PFSK-1 (cell line): Measurements from ENCODE around the gene ICA1.

Experiments used
- FOXP2 ChIP-seq: optimal IDR thresholded peaks from 2 replicates; pipeline ENCODE3; 2011; ENCODE audit warnings: borderline replicate concordance, control low read depth, inconsistent platforms; ENCODE audit not compliant: insufficient read depth; ENCODE audit errors: extremely low read length, extremely low read depth
- POLR2AphosphoS5 ChIP-seq: IDR thresholded peaks from 2 replicates; pipeline ENCODE4 v1.6.1; 2012; ENCODE audit warnings: low read depth, mild to moderate bottlenecking, control low read depth, low read length, moderate library complexity
- SIN3A ChIP-seq: IDR thresholded peaks from 2 replicates; pipeline ENCODE4 v1.6.1; 2012; ENCODE audit warnings: mild to moderate bottlenecking, low read length, moderate library complexity, borderline replicate concordance; ENCODE audit not compliant: insufficient read depth
- TAF1 ChIP-seq: IDR thresholded peaks from 2 replicates; pipeline ENCODE4 v1.6.1; 2012; ENCODE audit warnings: low read length, control low read depth, borderline replicate concordance; ENCODE audit not compliant: insufficient read depth
- TF ChIP-seq, protein P1 (sequence below), 2 experiments: IDR thresholded peaks; 2 replicates each; pipeline versions ENCODE4 v1.6.1 to v1.8.0; 2011 to 2012; ENCODE audit warnings: low read depth in 2 of 2, low read length in 2 of 2, control low read depth in 1 of 2, inconsistent platforms in 1 of 2, mild to moderate bottlenecking in 1 of 2, moderate library complexity in 1 of 2; ENCODE audit not compliant: insufficient read depth in 1 of 2

Gene ICA1

DNA sequence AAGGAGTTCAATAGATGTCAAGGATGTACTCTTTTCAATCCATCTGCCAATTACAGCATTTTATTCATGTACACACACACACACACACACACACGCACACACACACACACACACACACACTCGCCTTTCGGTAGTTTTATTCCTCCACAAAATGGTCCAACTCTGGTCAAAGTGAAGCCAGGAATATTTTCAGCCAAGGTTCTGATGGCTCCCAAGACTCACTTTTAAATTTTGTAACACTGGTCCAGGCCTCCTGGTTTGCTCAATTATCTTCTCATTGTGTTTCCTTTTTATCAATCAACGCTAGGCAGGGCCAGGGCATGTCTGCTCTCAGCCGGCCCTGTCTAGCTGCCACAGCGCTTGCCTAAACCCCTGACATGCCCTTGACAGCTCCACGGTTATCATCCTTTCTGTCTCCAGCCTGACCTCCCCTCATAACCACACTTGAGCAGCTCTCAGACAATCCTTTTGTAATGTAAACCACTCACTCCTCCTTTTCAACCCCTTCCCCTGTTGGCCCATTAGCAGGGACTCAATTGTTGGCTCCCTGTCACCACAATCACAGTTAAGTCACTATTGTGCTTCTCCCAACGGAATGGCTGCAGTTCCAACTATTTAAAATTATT is 115.1 kb downstream of the ICA1 start:
- TF ChIP-seq, protein P1, sequence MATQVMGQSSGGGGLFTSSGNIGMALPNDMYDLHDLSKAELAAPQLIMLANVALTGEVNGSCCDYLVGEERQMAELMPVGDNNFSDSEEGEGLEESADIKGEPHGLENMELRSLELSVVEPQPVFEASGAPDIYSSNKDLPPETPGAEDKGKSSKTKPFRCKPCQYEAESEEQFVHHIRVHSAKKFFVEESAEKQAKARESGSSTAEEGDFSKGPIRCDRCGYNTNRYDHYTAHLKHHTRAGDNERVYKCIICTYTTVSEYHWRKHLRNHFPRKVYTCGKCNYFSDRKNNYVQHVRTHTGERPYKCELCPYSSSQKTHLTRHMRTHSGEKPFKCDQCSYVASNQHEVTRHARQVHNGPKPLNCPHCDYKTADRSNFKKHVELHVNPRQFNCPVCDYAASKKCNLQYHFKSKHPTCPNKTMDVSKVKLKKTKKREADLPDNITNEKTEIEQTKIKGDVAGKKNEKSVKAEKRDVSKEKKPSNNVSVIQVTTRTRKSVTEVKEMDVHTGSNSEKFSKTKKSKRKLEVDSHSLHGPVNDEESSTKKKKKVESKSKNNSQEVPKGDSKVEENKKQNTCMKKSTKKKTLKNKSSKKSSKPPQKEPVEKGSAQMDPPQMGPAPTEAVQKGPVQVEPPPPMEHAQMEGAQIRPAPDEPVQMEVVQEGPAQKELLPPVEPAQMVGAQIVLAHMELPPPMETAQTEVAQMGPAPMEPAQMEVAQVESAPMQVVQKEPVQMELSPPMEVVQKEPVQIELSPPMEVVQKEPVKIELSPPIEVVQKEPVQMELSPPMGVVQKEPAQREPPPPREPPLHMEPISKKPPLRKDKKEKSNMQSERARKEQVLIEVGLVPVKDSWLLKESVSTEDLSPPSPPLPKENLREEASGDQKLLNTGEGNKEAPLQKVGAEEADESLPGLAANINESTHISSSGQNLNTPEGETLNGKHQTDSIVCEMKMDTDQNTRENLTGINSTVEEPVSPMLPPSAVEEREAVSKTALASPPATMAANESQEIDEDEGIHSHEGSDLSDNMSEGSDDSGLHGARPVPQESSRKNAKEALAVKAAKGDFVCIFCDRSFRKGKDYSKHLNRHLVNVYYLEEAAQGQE (IDR thresholded peaks at IDR 0.05; ENCODE audit: insufficient read depth in 1 of 2, low read depth in 2 of 2, low read length in 2 of 2): no peak
- TF ChIP-seq FOXP2 (no peak), POLR2AphosphoS5 (no peak), SIN3A (no peak), TAF1 (no peak)

DNA sequence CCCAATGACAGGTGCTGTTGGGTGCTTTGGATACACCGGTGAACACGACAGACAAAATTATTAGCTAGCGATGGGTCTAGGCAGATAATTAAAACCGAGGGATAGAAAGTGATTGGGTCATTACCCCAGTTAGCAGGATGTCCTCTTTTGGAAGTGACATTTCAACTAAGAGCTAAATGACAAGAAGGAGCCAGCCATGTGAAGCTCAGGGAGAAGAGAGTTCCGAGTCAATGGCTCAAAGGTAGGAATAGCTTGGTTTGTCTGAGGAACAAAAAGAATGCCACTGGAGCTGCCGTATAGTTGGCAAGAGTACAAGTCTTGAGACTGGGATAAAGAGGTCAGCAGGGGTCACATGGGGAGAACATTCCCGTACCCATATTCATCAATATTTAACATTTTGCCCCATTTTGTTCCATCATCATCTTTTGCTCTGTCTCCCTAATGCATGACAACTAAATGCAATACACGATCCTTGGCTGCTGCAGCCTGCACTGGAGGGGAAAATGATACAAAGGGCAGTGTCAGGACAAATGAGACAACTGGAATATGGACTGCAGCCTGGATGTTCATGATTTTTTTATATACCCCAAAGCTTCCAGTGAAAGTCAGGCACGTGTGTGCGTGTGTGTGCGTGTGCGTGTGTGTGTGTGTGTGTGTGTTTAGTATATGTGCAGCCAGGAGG is 115.7 kb downstream of the ICA1 start:
- no peak for TF ChIP-seq POLR2AphosphoS5
- no peak for TF ChIP-seq FOXP2
- TF ChIP-seq, protein P1 (IDR thresholded peaks at IDR 0.05; ENCODE audit: insufficient read depth in 1 of 2, low read depth in 2 of 2, low read length in 2 of 2): no peak
- TF ChIP-seq SIN3A: no peak

DNA sequence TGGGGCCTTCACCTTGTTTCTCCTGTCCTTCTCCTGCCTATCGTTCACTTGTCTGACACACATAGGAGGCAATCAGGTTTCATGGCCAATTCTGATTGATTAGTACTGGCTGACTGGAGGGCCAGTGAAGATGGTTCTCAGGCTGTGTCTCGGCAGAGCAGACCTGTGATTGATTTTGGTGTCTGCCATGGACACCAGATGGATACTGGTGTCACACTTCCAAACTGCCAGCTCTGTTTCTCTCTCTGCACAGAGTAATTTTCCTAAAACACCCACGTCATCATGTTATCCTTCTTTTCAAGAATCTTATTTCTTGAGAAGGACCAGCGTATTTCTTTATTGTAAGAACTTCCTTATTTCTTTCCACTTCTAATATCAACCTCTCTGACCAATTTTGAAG is 117.1 kb downstream of the ICA1 start:
- TF ChIP-seq SIN3A (no peak), FOXP2 (no peak), POLR2AphosphoS5 (no peak), TAF1 (no peak)
- TF ChIP-seq, protein P1 (IDR thresholded peaks at IDR 0.05; ENCODE audit: insufficient read depth in 1 of 2, low read depth in 2 of 2, low read length in 2 of 2): no peak

DNA sequence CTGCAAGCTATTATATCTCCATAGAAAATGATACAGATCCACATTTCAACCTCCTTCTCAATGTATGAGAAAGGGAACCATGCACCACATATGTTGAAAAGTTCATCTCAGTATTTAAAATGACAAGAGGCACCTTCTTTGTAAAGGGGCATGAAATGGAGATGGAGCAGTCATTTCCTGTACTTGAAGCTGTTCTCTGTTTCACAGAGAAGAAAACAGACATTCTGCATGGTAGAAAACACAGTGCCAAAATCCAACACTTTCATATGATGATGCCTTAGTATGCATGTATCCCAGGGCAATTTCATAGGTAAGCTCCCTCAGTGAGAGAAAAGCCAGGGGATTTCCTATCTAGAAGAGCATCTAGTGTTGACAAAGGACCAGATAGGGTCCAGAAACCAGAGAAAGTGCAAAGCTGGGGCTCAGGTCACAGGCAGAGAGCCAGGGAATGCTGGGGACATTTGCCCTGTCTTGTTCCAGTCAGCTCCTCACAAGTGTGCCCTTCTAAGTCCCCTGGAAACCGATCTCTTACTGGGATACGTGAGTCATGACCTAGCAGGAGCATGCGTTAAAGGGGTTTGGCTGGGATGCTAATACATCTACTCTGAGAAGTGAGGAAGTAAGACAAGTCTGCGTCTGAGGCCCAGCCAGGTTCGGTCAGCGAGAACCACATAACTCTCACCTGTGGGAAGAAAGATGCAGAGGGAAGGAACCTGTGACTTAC is 118.7 kb downstream of the ICA1 start:
- TF ChIP-seq, protein P1 (IDR thresholded peaks at IDR 0.05; ENCODE audit: insufficient read depth in 1 of 2, low read depth in 2 of 2, low read length in 2 of 2): no peak
- no peak for TF ChIP-seq FOXP2
- no peak for TF ChIP-seq TAF1
- TF ChIP-seq SIN3A: no peak
- TF ChIP-seq POLR2AphosphoS5: no peak
